GM18951 (cell line): Measurements from ENCODE around the gene TMTC2.
"Not testable (repeated sequence)": the region's sequence is repeated elsewhere in the genome, so short reads cannot be mapped to it uniquely, and the experiment has no call there.

Experiments
- POLR2A ChIP-seq: IDR thresholded peaks from 4 replicates; pipeline ENCODE4 v1.6.1; 2011; ENCODE audit warnings: mild to moderate bottlenecking; ENCODE audit not compliant: insufficient read length, insufficient read depth; ENCODE audit errors: extremely low read depth
- in situ Hi-C: fragments of 300-500 bp; cut with MboI; formaldehyde crosslinking; loops from one replicate; pipeline ENCODE4 v1.12.0; 2022; ENCODE audit warnings: low sequenced_read_pairs, mixed read lengths, inconsistent platforms; ENCODE audit not compliant: unreplicated experiment

The TMTC2 gene

DNA sequence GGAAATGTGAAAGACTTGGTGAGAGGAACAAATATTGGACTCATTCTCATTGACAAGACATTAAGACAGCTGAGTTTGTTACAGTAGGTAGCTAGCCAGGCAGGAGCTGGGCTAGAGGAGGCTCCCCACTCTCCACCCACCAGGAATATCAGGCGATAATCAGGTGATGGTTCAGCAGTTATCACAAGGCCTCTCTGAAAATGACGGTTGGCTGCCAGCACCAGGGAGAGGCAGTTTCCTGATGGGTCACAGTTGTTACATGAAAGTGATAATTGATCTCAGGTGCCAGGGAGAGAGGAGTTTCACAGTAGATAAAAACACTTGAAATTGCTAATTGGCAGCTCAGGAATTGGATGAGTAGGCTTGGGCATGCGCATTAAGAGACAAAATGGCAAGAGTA lies 116.5 kb downstream of the TMTC2 start:
- in situ Hi-C loops = no loop called here

DNA sequence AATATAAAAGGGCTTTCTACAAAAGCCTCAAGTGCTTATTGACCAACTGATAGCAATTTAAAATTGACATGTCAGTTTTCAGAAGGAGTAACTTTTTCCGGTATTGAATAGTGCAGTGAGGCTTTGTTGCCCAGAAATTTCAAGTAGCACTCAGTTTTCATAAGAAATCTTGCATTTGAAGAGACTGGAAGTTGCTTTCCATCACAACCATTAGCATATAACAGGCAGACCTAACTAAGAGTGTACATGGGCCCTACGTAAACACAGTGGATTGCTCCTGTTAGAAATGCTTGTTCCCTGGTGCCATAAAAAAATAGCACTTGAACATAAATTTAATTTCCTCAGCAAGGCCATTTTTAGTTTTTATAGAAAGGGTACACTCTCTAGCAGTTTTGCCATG lies 117.9 kb downstream of the TMTC2 start:
- in situ Hi-C loops = no loop called here
- no peak for TF ChIP-seq POLR2A

More for the DNA sequence above, 116.5 kb downstream of the TMTC2 start:
- TF ChIP-seq POLR2A = no peak

DNA sequence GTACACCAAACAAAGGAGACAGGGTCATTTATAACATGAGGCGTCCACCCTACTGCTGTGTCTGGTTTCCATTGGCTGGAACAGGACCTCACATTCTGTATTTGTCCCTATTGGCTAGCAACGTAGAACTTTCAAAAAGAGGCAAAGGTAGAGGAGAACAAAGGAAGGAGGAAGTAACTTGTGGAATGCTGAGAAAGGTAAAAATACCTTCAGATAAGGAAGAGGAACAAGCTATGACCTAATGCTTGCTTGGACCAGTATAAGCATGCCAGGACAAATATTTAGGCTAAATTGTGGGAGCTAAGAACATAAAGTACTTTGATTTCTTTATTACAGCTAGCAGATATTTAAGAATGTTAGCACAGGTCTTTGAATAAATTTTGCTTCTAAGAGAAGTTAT lies 118.3 kb downstream of the TMTC2 start:
- in situ Hi-C loops = not testable (repeated sequence)

DNA sequence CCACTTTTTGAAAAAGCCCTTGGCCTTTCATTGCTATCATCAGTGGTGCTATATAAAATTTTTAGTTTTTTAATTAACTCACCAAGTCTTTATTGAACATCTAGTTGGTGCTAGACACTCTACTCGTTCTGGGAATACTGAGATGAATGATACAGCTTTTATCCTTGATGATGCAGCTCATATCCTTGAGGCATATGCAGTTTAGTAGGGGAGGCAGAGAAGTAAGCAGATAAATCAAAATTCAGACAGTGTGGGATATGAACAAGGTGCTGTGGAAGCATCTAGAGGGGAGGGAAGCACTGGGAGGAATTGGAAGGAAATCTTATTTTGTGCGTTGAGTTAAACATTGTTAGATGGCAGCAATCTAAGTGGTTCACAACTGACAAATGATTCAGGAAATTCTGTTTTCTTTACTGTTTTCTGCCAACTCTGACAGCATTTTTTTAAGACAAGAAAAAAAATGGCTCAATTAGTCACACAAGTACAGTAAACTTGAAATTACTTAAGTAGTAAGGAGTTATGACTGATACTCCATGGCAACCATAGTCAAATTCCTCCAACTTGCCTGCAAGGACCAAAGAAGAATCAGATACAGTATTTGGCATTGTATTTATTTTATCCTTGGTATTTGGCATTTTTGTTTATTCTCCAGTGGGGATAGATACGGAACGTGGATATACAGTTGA lies 119.2 kb downstream of the TMTC2 start:
- TF ChIP-seq POLR2A = no peak
- in situ Hi-C loops = no loop called here

DNA sequence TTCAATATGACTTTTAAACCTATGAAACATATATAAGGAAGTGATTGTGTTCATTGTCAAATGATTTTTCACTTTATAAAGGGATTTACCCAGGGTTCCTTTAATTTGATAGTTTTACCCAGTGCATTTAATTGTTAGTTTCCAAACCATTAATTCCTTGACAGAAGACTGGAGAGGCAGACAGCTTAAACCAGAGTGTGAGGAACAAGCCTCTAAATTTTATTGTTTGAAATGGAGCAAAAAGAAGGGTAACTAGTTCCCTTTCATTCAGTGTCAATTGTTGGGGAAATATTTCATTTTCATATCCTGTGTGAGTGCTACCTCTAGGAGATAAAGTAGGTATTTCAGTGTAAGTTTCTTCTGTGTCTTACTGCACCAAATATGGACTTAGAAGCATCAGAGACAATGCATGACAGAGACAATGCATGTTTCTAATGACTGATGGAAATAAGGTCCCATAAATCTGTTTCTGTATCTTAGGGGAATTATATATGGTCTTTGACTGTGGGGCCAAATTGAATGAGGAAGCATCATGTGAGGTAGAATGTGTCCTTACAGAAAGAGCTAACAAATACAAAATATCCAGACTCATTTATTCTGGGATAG lies 120.5 kb downstream of the TMTC2 start:
- TF ChIP-seq POLR2A = no peak
- in situ Hi-C loops = no loop called here

DNA sequence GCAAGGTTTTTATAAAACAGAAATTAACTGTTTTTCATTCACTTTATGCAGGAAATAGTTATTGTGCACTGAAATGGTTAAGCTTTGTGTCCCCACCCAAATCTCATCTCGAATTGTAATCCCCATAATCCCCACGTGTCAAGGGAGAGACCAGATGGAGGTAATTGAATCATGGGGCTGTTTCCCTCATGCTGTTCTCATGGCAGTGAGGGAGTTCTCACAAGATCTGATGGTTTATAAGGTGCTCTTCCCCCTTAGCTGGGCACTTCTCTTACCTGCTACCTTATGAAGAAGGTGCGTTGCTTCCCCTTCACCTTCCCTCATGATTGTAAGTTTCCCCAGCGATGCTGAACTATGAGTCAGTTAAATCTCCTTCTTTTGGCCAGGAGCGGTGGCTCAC lies 123.9 kb downstream of the TMTC2 start:
- in situ Hi-C loops = no loop called here

DNA sequence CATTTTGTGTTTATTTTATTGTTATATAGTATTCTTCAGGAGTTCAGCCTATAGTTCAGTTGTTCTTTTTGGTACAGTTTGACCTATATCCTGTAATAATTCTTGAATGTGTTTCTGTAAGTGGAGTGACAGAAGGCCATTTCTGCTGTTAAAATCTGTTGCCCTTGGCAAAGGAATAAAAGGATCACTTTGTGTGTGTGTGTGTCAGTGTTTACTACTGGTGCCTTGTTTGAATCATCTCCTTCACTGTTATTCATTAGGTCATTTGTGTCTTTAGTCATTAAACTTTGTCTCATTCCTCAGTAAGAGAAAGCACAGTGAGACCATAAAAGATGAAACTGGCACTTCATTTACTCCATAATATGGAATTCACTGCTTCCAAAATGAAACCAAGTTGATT lies 130.7 kb downstream of the TMTC2 start:
- in situ Hi-C loops = no loop called here
- TF ChIP-seq POLR2A = no peak

More for the DNA sequence above, 123.9 kb downstream of the TMTC2 start:
- no peak for TF ChIP-seq POLR2A

DNA sequence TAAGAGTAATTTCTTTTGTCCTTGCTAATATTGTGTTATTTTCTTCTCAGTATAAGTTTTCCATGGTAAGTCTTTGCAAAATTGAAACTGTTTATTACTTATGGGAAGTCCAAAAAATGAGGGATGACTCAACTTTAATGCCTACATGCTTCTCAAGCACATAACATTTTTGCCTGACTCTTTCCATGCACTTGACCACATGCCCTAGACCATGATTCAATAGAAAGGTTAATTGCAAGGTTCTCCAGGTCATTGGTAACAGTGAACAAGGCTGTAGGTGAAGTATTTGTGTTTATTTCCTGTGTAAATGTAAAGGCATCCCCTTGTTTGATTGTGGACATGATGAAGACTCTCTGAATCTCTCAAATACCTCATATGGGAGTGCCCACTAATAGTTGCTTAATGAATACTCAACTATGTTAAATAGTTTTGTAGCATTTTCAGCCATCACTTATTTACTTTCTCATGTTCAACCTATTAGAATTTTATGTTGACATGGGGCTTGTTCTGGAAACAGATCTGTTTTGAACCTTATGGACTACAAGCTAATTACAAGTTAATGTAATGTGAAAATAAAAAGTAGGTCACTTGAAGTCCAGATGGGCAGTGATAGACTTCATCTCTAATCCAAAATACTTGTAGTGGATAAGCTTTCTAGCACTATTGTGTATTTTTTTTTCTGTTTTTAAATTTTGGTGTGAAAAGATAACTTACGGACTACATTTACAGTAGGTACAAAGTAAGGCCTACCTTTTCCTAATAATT lies 131.7 kb downstream of the TMTC2 start:
- in situ Hi-C loops = no loop called here
- no peak for TF ChIP-seq POLR2A

DNA sequence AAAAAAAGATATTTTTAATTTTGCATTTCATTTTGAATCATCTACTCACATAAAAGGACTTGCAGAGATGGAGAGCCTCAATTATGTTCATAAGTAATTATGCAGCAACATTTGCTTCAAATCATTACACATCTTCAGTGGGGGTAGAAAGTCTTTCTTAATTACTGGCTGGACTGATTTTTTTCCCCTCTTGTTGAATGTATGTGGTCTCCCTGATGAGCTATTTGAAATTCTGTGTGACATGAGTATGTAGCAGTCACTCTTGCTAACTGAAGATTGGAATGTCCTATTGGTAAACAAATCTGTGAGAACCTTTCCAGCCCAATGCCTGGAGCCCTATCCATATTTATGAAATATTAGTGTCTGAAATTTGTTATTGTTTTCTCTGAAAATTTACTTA lies 139.8 kb downstream of the TMTC2 start:
- in situ Hi-C loops = no loop called here
- TF ChIP-seq POLR2A = no peak

DNA sequence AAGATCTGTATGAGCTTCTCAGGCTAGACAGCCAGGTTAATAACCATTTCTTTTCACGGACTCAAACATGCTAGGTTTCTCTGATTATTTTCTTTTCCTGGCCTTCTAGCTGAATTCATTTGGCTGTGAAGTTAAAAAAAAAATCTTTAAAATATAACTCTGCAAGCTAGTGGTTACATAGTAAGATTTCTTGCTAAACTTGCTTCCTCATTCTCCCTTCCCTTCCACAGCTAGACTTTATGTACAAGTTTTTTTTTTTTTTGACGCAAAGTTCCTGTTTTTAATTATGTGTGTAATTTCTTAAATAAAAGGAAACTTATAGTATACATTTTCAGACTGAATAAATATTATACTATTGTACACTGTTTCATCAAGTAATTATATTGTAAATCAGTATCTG lies 145.4 kb downstream of the TMTC2 start:
- no peak for TF ChIP-seq POLR2A
- in situ Hi-C loops = no loop called here

DNA sequence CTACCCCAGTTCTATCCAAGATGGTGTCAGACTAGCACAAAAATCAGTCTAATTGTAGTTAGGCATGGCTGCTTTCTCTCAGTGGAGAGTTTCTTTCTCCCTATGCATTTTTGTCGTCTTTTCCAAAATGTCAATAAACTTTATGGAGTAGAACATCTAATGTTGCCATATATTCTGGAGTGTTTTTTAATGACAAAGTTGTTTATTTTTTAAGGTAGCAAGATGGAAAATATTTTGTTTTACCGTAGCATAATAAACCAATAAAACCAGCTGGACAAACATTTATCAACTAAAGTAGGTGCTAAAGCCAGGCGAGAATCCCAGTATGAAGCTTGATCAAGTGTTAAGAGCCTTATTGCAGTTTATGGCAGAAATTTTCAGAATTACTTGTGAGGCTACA lies 146.3 kb downstream of the TMTC2 start:
- no peak for TF ChIP-seq POLR2A
- in situ Hi-C loops = no loop called here

DNA sequence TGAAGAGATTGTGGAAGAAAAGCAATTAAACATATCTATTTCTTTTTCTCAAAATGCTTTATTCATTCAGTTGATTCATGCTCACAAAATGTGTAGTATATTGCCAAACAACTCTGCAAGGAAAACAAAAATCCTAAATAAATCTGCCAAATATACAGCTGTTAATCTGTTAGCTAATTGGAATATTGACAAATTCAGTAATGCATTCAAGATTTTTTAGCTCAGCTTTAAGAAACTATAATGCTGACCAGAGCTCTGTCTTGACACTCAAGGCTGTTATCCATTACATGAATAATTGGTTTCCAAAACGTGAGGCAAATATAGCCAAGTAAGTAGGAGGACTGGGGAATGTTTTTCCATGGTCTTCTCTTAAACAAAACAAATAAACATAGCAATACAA lies 146.8 kb downstream of the TMTC2 start:
- in situ Hi-C loops = no loop called here
- no peak for TF ChIP-seq POLR2A

DNA sequence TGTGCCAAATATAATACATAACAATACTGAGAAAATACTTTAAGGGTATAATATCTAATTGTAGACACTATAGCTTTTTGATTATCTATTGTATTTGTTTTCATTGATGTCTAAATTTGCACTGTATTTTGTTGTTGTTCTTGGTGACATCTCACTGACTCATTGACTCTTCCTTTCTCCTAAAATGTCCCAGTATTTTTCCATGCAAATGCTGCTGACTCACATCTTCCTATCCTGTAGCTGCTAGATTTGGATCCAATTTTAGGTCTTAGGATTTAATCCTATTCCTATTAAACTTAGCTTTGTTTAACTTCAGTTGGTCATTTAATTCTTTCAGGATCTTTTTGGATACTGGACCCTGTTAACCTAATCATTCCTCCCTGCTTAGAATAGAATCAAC lies 148.5 kb downstream of the TMTC2 start:
- in situ Hi-C loops = no loop called here
- no peak for TF ChIP-seq POLR2A

DNA sequence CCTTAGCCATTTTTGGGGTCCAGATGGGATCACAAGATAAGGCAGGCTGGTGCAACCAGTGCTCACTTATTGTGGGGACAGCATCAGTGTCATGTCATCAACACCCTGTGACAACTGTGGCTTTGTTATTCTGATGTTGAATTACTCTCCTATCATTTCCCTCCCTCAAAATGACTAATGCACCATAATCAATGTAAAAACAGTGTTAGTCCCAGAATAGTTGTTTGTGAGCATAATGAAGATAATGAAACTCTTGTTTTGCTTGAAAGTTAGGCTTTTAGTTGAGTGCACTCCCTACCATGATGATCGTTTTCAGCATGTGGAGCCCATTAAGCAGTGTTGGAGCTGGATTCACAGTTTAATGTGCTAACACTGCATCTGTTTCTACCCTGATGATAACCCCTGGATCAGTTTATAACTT lies 151.4 kb downstream of the TMTC2 start:
- no peak for TF ChIP-seq POLR2A
- in situ Hi-C loops = no loop called here
